Smooth muscle cell of the umbilical artery (primary cell): ENCODE measurements around the gene OPA1. TPM values are rescaled to one million over a fixed set of nuclear protein-coding genes. Genes with fewer than 3 reads are reported as not detected.

Source experiments
- total RNA-seq: library from RNA; depleted of rRNA; stranded (reverse); fragments of >200 nt; gene quantifications from 2 replicates; pipeline ENCODE4 v1.2.3, GENCODE V29; 2014

Gene OPA1, protein sequence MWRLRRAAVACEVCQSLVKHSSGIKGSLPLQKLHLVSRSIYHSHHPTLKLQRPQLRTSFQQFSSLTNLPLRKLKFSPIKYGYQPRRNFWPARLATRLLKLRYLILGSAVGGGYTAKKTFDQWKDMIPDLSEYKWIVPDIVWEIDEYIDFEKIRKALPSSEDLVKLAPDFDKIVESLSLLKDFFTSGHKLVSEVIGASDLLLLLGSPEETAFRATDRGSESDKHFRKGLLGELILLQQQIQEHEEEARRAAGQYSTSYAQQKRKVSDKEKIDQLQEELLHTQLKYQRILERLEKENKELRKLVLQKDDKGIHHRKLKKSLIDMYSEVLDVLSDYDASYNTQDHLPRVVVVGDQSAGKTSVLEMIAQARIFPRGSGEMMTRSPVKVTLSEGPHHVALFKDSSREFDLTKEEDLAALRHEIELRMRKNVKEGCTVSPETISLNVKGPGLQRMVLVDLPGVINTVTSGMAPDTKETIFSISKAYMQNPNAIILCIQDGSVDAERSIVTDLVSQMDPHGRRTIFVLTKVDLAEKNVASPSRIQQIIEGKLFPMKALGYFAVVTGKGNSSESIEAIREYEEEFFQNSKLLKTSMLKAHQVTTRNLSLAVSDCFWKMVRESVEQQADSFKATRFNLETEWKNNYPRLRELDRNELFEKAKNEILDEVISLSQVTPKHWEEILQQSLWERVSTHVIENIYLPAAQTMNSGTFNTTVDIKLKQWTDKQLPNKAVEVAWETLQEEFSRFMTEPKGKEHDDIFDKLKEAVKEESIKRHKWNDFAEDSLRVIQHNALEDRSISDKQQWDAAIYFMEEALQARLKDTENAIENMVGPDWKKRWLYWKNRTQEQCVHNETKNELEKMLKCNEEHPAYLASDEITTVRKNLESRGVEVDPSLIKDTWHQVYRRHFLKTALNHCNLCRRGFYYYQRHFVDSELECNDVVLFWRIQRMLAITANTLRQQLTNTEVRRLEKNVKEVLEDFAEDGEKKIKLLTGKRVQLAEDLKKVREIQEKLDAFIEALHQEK
- 74.5 and 116 TPM in 2 replicates for total RNA-seq

DNA sequence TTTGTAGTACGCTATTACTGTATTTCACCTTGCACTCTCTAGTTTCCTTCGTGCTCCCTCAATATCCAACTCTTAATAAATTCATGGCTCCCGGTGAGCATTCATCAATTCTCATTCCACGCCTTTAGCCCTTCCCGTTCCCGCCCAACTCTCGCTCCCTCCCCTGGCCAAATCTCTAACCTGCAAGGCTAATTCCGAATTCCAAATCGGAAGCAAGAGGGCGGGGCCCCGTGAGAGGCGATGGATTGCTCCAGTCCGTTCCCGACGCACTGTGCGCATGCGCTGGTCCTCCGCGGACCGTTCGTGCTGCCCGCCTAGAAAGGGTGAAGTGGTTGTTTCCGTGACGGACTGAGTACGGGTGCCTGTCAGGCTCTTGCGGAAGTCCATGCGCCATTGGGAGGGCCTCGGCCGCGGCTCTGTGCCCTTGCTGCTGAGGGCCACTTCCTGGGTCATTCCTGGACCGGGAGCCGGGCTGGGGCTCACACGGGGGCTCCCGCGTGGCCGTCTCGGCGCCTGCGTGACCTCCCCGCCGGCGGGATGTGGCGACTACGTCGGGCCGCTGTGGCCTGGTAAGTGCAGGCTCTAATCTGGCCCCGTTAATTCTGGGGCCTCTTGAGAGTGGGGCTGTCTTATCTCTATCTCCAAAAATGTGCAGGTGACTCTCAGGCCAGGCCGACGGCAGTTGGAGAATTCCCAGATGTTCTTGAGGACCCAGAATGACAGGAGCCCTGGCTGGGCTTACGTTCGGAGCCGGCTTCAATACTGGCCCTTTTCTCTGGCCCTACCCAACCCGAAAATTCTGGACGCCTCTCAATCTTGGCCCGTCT lies at the start of gene OPA1:
TSS of gene OPA1 (plus strand) at position 368 of the 827 bp plus-strand sequence. CDS start at position 538, 170 bp downstream.

DNA sequence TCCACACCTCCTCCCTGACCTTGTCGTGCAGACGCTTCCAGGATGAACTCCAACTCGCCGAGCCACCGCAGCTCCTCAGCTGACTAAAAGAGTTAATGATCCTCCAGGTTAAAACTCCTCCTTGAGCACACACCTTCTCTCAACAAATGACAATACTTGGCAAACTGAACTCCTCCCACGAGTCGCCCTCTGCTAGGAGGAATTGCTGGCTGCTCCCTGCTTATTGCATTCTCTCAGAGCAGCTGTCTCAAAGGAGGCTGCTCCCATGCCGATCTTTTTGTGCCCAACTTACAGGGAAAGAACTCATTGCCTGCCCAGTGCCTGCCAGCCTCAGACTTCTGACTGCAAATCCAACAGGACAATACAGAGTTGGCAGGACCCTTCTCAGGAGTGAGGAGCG lies 38.2 kb upstream of the OPA1 start, which contains the start of gene ATP13A4:
TSS of gene ATP13A4 (minus strand) at position 85 of the 400 bp plus-strand sequence. CDS start 96 bp downstream, outside the sequence.

Other genes with a start within 250 kb of the OPA1 start
- not detected in 2 replicates for gene ATP13A5, start 214.5 kb upstream of the OPA1 start, total RNA-seq
- gene ATP13A4, start 38.3 kb upstream of the OPA1 start, total RNA-seq, result 0.46 and 0.89 TPM in 2 replicates